Esophagus mucosa (tissue), 1 donor: ENCODE results near the gene CBFA2T2. TPM values are rescaled to one million over a fixed set of nuclear protein-coding genes. Genes with fewer than 3 reads are reported as not detected.
"Not testable (repeated sequence)": the region's sequence is repeated elsewhere in the genome, so short reads cannot be mapped to it uniquely, and the experiment has no call there.

Source experiments
- ATAC-seq: fragments of 200-7000 bp; cut with Tn5 transposase; one replicate; pipeline ENCODE4 v1.9.1; 2020
- total RNA-seq: library from RNA; stranded (reverse); gene quantifications from one replicate; pipeline ENCODE4 v1.2.4, GENCODE V29; 2023
- donor health status: DM: yes; HTN: yes; CAD: no.

The CBFA2T2 gene
- total RNA-seq, 1 donor from 2014 or later, result 9.0 TPM

- peak; percentile 73 for ATAC-seq
Observed at GRCh38 chr20:33685328-33686099, 195.6 kb downstream of the CBFA2T2 start.

GRCh38 chr20:33686100-33686983 lies 196.4 kb downstream of the CBFA2T2 start, which contains the start of gene E2F1:
E2F1 (minus strand) TSS chr20:33686385; CDS start chr20:33686264, 121 bp downstream.
- ATAC-seq, result peak; percentile 94

GRCh38 chr20:33686984-33687366 lies 197.1 kb downstream of the CBFA2T2 start:
- no peak for ATAC-seq

GRCh38 chr20:33687370-33687915 lies 197.5 kb downstream of the CBFA2T2 start:
- ATAC-seq, result no peak

GRCh38 chr20:33687993-33688937 lies 198.4 kb downstream of the CBFA2T2 start:
- ATAC-seq, result no peak

DNA sequence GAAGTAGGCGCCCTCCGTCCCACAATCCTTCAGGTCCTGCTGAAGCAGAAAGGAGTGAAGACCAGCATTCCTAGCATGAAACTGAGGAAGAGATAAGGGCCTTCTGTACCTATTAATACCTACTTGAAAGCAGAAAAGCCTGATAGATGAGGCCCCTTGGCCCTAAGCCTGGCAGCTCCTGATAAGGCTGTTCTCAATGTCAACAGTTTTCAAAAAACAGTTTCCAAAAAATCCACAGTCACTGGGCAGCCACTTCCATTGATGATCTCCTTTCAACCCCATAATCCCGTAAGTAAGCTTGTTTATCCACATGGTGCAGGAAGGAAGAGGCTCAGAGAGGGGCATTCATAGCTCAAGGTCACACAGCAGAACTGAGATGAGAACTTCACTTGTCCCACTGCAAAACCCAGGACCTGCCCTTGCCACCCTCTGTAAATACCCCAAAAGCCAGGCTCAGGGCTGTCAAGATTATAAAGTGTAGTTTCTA lies 199.1 kb downstream of the CBFA2T2 start:
- no peak for ATAC-seq

DNA sequence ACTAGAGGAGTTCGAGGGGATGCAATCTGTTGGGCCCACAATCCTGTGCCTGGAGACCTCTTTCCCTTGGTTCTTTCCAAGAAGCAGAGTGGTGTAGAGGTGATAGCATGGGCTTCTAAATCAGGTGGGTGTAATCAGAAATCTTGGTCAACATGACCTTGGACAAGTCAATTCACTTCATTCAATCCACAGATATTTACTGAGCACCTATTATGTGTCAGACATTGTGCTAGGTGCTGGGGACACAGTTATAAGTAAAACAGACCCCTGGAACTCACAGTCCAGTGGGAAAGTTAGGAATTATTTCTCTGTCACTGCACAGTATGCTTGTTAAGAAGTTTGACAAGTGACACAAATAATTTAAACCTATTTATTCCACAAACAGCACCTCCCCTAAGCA lies 199.6 kb downstream of the CBFA2T2 start:
- ATAC-seq, result no peak

- no peak for ATAC-seq
Observed at GRCh38 chr20:33689973-33690372, 200.1 kb downstream of the CBFA2T2 start.

DNA sequence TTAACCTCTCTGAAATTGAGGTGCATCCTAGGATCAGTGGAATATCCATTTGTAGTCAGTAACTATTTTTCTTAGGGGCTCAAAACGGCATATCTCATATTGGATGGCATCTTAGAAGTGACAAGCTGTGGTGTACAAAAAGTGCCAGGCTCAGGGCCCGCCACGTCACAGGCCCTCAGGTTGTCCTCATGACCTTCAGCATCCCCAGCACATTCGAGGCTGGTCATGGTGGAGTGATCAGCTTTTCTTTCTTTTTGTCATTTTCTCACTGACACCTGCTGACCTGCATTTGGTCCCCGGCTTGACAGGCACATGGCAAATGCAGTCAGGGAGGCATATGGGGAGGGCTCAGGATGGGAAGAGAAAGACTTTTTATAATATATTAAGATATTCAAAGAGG lies 203.4 kb downstream of the CBFA2T2 start:
- ATAC-seq, result no peak

DNA sequence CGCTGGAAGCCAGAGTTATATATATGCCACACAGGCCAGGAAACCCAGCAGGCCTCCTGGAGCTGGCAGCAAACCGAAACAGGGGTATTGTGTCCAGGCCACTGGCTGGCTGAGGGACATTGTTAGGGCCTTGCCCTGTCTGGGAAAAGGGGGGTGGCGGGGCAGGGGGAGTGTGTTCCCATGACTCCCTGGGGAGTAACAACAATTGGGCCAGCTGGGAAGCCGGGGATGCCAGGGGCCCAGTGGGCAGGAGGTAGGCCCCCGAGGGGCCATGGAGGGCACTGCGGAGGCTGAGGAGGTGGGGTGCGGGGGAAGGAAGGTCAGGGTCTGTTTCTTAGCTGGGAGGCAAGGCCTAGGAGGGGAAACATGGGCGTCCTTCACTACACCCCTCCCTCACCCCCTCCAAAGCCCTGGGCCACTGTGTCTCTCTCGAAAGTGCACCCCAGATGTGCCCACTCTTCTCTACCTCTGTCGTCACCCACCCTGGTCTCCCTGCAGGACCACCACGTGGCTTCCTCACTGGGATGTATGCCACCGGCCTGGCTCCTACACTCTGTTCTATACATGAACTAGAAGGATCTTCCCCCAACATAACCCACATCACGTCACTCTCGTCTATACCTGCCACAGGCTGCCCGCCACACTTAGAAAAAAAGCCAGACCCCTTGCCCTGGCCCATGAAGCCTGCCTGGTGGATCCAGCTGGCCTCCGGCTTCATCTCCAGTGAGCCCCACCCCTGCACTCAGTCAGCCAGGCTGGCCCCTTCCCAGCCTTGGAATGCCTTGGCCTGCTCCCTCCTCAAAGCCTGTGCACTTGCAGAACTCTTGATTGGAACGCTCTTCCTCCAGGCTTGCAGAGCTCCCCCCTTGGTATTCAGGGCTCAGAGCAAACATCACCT lies 204.1 kb downstream of the CBFA2T2 start:
- ATAC-seq, result peak; percentile 17

- no peak for ATAC-seq
Observed at GRCh38 chr20:33694639-33695012, 204.7 kb downstream of the CBFA2T2 start.

DNA sequence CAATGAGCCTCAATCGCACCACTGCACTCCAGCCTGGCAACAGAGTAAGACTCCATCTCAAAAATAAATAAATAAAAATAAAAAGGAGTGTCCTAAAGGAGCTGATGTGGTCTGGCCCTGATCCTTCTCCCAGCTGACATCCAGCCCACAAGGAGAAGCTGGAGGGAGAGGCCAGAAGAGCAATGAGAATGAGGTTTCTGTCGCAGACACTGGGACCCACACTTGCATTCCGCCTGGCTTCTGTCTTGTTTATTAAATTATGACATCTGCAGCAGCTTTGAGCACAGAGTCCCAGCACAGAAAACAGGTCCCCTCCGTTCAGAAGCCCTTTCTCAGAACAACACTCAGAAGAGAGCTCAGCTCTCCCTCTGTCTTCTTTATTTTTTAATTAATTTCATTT lies 206.6 kb downstream of the CBFA2T2 start:
- no peak for ATAC-seq

GRCh38 chr20:33697129-33697528 lies 207.2 kb downstream of the CBFA2T2 start:
- ATAC-seq, result peak; percentile 33

DNA sequence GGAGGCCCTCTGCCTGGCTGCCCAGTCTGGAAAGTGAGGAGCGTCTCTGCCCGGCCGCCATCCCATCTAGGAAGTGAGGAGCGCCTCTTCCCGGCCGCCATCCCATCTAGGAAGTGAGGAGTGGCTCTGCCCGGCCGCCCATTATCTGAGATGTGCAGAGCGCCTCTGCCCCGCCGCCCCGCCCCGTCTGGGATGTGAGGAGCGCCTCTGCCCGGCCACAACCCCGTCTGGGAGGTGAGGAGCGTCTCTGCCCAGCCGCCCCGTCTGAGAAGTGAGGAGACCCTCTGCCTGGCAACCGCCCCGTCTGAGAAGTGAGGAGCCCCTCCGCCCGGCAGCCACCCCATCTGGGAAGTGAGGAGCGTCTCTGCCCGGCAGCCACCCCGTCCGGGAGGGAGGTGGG lies 209.1 kb downstream of the CBFA2T2 start:
- ATAC-seq, result not testable (repeated sequence)

Other genes with a start within 250 kb of the CBFA2T2 start
- 8.3 TPM for gene BPIFB1, start 206.9 kb upstream of the CBFA2T2 start, total RNA-seq
- 14.7 TPM for gene CDK5RAP1, start 88.6 kb upstream of the CBFA2T2 start, total RNA-seq
- 4.7 TPM for gene SNTA1, start 46.3 kb upstream of the CBFA2T2 start, total RNA-seq
- gene C20orf144, start 172.2 kb downstream of the CBFA2T2 start, total RNA-seq, result not detected
- 2.0 TPM for gene ACTL10, start 176.8 kb downstream of the CBFA2T2 start, total RNA-seq
- gene NECAB3, start 184.3 kb downstream of the CBFA2T2 start, total RNA-seq, result 8.0 TPM
- 3.7 TPM for gene E2F1, start 196.3 kb downstream of the CBFA2T2 start, total RNA-seq
- 9.6 TPM for gene PXMP4, start 230.2 kb downstream of the CBFA2T2 start, total RNA-seq
- 1.6 TPM for gene ZNF341, start 241.9 kb downstream of the CBFA2T2 start, total RNA-seq